Pancreas (tissue), 10 donors: ENCODE measurements around the gene ZDHHC19. TPM values are rescaled to one million over a fixed set of nuclear protein-coding genes. Genes with fewer than 3 reads are reported as not detected.
A peak's percentile ranks its signal among the peaks of the same experiment; 100 is the strongest.

ENCODE experiments used
- ATAC-seq, 4 donors: fragments of 200-7000 bp; cut with Tn5 transposase; one replicate each; pipeline versions ENCODE4 v1.8.0 to v1.9.1; 2020; ENCODE audit warnings: mild to moderate bottlenecking in 4 of 4, moderate library complexity in 4 of 4
- DNase-seq, 6 donors: peaks; one replicate each; pipeline ENCODE4 v3.0.0-alpha.2; 2020
- FAIRE-seq: peaks from 2 replicates; lab custom pipeline; 2012; peaks lifted over from hg19 to GRCh38; lab: Jason Lieb, UNC
- H3K27ac ChIP-seq, 4 donors: fragments of 200-600 bp; sonication (generic); 1 replicate in 3 of 4; 2 replicates in 1 of 4; pipeline versions ENCODE4 v1.5.0 to v1.8.0; 2020
- H3K27me3 ChIP-seq, 4 donors: fragments of 200-600 bp; one replicate each; pipeline ENCODE4 v1.8.0; 2021
- H3K36me3 ChIP-seq, 3 donors: fragments of 200-600 bp; sonication (generic) in 1 of 3; one replicate each; pipeline versions ENCODE4 v1.5.0 to v1.8.0; 2020 to 2021
- H3K4me1 ChIP-seq, 3 donors: fragments of 200-600 bp; one replicate each; pipeline ENCODE4 v1.8.0; 2021
- H3K4me3 ChIP-seq, 4 donors: fragments of 200-600 bp; sonication (generic) in 2 of 4; one replicate each; pipeline versions ENCODE4 v1.5.0 to v1.8.0; 2020 to 2021
- H3K9me3 ChIP-seq, 4 donors: fragments of 200-600 bp; one replicate each; pipeline ENCODE4 v1.8.0; 2021
- CTCF ChIP-seq, 4 donors: fragments of 200-600 bp; sonication (generic) in 3 of 4; IDR thresholded peaks; one replicate each; pipeline versions ENCODE4 v1.5.0 to v1.8.0; 2021; ENCODE audit warnings: antibody characterized with exemption in 4 of 4
- WGBS, 2 donors: extraction: QIAGEN DNeasy Blood & Tissue Kit; methylation state at CpG; one replicate each; pipeline ENCODE4 v1.1.7; 2013; 5-methylcytosine and 5-hydroxymethylcytosine counted together
- intact Hi-C, 3 donors: fragments of 100-400 bp; cut with DNase I; formaldehyde crosslinking; loops; one replicate each; pipeline versions ENCODE4 v1.11.1 to v1.14.2; 2022
- polyA plus RNA-seq, 2 donors: library from polyadenylated mRNA; stranded (reverse); fragments of 200-250 nt; gene quantifications; one replicate each; pipeline ENCODE4 v1.2.3, GENCODE V29; 2013
- total RNA-seq, 6 donors: library from RNA; stranded (reverse); fragmentation: NEBNext Ultra II Directional in 4 of 6; extraction: Animal tissue kit (Norgen Biotek cat#: 25700) in 4 of 6; gene quantifications; one replicate each; pipeline versions ENCODE4 v1.2.1 to v1.2.4, GENCODE V29; 2021 to 2023
- donor health status: healthy with polysubstance abuse.
- donor health status: DM: no; HTN: no; CAD: no; lungs with moderate emphysema.
- donor health status: DM: no; HTN: no; CAD: no.
- donor health status: control.
- donor health status: control.
- donor health status: Bipolar disorder and iron deficiency.
- donor health status: DM: yes; HTN: yes; CAD: no.
- donor health status: DM: no; HTN: no; CAD: no.
- donor health status: DM: no; HTN: no; CAD: no.
- donor health status: DM: yes; HTN: yes; CAD: no.

ZDHHC19 gene
- total and polyA plus RNA-seq, 8 donors: 0.17 to 0.21 TPM; not detected in 6

GRCh38 chr3:196225763-196226364 lies 14.7 kb upstream of the ZDHHC19 start:
- FAIRE-seq: no peak

GRCh38 chr3:196225086-196225485 lies 13.9 kb upstream of the ZDHHC19 start:
- no peak for TF ChIP-seq CTCF (IDR thresholded peaks at IDR 0.05)
- no peak overlapping the region for H3K4me3 ChIP-seq
- DNase-seq: no peak
- no peak for ATAC-seq
- WGBS, 2 donors: 90 to 94% methylated on average over 10 of the region's 10 CpGs
- H3K9me3 ChIP-seq: no peaks in the 10 kb centered on the region
- FAIRE-seq: no peak
- H3K36me3 ChIP-seq: no peaks in the 10 kb centered on the region
- intact Hi-C loops: no loop called here
- H3K27ac ChIP-seq: no peak overlapping the region
- H3K4me1 ChIP-seq: peaks cover 0 to 3% (median 0%) of the 10 kb centered on the region in 3 donors
- H3K27me3 ChIP-seq: no peaks in the 10 kb centered on the region

More at GRCh38 chr3:196225763-196226364, 14.7 kb upstream of the ZDHHC19 start:
- intact Hi-C loops: no loop called here
- 82 to 91% methylated on average over 15 of the region's 15 CpGs for WGBS, 2 donors
- no peak overlapping the region for H3K27ac ChIP-seq
- H3K4me1 ChIP-seq: peaks cover 0 to 3% (median 0%) of the 10 kb centered on the region in 3 donors
- ATAC-seq: no peak
- no peak overlapping the region for H3K4me3 ChIP-seq
- no peak for TF ChIP-seq CTCF (IDR thresholded peaks at IDR 0.05)
- no peaks in the 10 kb centered on the region for H3K36me3 ChIP-seq
- DNase-seq: no peak
- no peaks in the 10 kb centered on the region for H3K27me3 ChIP-seq
- no peaks in the 10 kb centered on the region for H3K9me3 ChIP-seq

GRCh38 chr3:196222876-196223595 lies 11.8 kb upstream of the ZDHHC19 start:
- no peaks in the 10 kb centered on the region for H3K9me3 ChIP-seq
- intact Hi-C loops: no loop called here
- DNase-seq: no peak
- peaks cover 0 to 3% (median 0%) of the 10 kb centered on the region in 3 donors for H3K4me1 ChIP-seq
- H3K36me3 ChIP-seq: no peaks in the 10 kb centered on the region
- H3K4me3 ChIP-seq: no peak overlapping the region
- no peak for FAIRE-seq
- no peak overlapping the region for H3K27ac ChIP-seq
- no peaks in the 10 kb centered on the region for H3K27me3 ChIP-seq
- TF ChIP-seq CTCF (IDR thresholded peaks at IDR 0.05): no peak
- peak in 2 of 4 donors; percentile 26 to 52 for ATAC-seq
- 29 to 32% methylated on average over 19 of the region's 19 CpGs for WGBS, 2 donors

- Histone ChIP-seq H3K27ac (no peak overlapping the region), H3K36me3 (no peaks in the 10 kb centered on the region), H3K4me1 (peaks cover 0 to 4% (median 3%) of the 10 kb centered on the region in 3 donors), H3K9me3 (no peaks in the 10 kb centered on the region), H3K4me3 (no peak overlapping the region), H3K27me3 (no peaks in the 10 kb centered on the region)
- intact Hi-C loops: no loop called here
- no peak for ATAC-seq
- FAIRE-seq: no peak
- DNase-seq: no peak
- 87 to 91% methylated on average over 7 of the region's 7 CpGs for WGBS, 2 donors
- TF ChIP-seq CTCF (IDR thresholded peaks at IDR 0.05): no peak
These were observed 9.8 kb upstream of the ZDHHC19 start for GRCh38 chr3:196220991-196221390.

- no peak for FAIRE-seq
- intact Hi-C loops: no loop called here
- H3K27ac ChIP-seq: no peak overlapping the region
- no peak overlapping the region for H3K4me3 ChIP-seq
- TF ChIP-seq CTCF (IDR thresholded peaks at IDR 0.05): no peak
- no peak for DNase-seq
- H3K27me3 ChIP-seq: no peaks in the 10 kb centered on the region
- ATAC-seq: peak in 2 of 4 donors; percentile 21 to 69
- H3K9me3 ChIP-seq: no peaks in the 10 kb centered on the region
- H3K36me3 ChIP-seq: no peaks in the 10 kb centered on the region
- 93 to 95% methylated on average over 10 of the region's 10 CpGs for WGBS, 2 donors
- H3K4me1 ChIP-seq: peaks cover 0 to 4% (median 3%) of the 10 kb centered on the region in 3 donors
These were observed 9.4 kb upstream of the ZDHHC19 start for GRCh38 chr3:196220587-196220986.
